Measurements from ENCODE around the gene ATG10. TPM values are rescaled to one million over a fixed set of nuclear protein-coding genes. Genes with fewer than 3 reads are reported as not detected.

Gene ATG10
- total RNA-seq, 1 experiment from 2014 or later, result 7.6 TPM

- Histone ChIP-seq H3K79me2 (ENCODE audit: insufficient read depth, low read length) (no peaks in the 10 kb centered on the region), H2BK15ac (ENCODE audit: low read depth, low read length) (no peak overlapping the region), H2AFZ (ENCODE audit: low read length) (no peak overlapping the region), H3K4ac (ENCODE audit: low read depth, low read length) (no peak overlapping the region), H2BK20ac (ENCODE audit: low read depth, low read length, poor library complexity, severe bottlenecking) (no peak overlapping the region), H4K5ac (ENCODE audit: insufficient read length, low read depth, low read length) (no peak overlapping the region), H2BK5ac (ENCODE audit: insufficient read length, low read length) (no peak overlapping the region), H3K18ac (ENCODE audit: insufficient read length, low read depth, low read length) (no peak overlapping the region), H3T11ph (ENCODE audit: low read length) (no peak overlapping the region), H3K23me2 (ENCODE audit: insufficient read length, low read depth, low read length, poor library complexity, severe bottlenecking) (no peaks in the 10 kb centered on the region), H2AK5ac (ENCODE audit: insufficient read length, low read length) (no peak overlapping the region), H3K23ac (ENCODE audit: insufficient read length, low read depth, low read length) (no peak overlapping the region), H3K9ac (ENCODE audit: extremely low read depth, insufficient read length, low read length) (no peak overlapping the region), H3K4me1 (ENCODE audit: insufficient read depth, low read length) (no peaks in the 10 kb centered on the region), H4K20me1 (ENCODE audit: control insufficient read depth, insufficient read depth, insufficient read length) (no peaks in the 10 kb centered on the region), H3K14ac (ENCODE audit: insufficient read depth, low read length) (no peak overlapping the region), H2BK120ac (ENCODE audit: low read depth, low read length, poor library complexity, severe bottlenecking) (no peak overlapping the region), H4K91ac (ENCODE audit: insufficient read length, low read depth, low read length) (no peak overlapping the region), H3K79me1 (ENCODE audit: insufficient read depth, low read depth, low read length, poor library complexity, severe bottlenecking) (no peaks in the 10 kb centered on the region), H3K56ac (ENCODE audit: insufficient read length, low read depth, low read length) (no peak overlapping the region), H4K8ac (replicated peaks; ENCODE audit: insufficient read length, low read depth, low read length) (no peak overlapping the region), H3K27ac (ENCODE audit: insufficient read length, low read depth, low read length) (no peak overlapping the region), H2BK12ac (ENCODE audit: insufficient read length, low read depth, low read length) (no peak overlapping the region), H3K27me3 (ENCODE audit: insufficient read depth, low read length) (no peaks in the 10 kb centered on the region), H3K4me2 (ENCODE audit: insufficient read depth, insufficient read length, low read length) (no peak overlapping the region), H3K9me3 (ENCODE audit: control insufficient read depth, low read depth, low read length) (no peaks in the 10 kb centered on the region)
- no peak for TF ChIP-seq CTCF (conservative IDR thresholded peaks at IDR 0.05)
- no peak overlapping the region for H3K4me3 Mint-ChIP-seq
- no peaks in the 10 kb centered on the region; the same call in 1 of the 2 replicates for H3K27me3 Mint-ChIP-seq (ENCODE audit: low read depth)
- no peaks in the 10 kb centered on the region for H3K4me1 Mint-ChIP-seq
- H3K9me3 Mint-ChIP-seq, result peaks cover 6 to 7% of the 10 kb centered on the region in 2 experiments; a peak in 2 of 5 replicates
- H3K27ac Mint-ChIP-seq, result no peak overlapping the region
- WGBS (ENCODE audit: extremely low coverage, insufficient read length, low lambda C conversion rate), result no CpG with 5 or more reads among the region's 4 CpGs
- no peak for DNase-seq
- peaks cover 0 to 16% (median 8%) of the 10 kb centered on the region in 3 experiments; a peak in 3 of 7 replicates for H3K36me3 Mint-ChIP-seq (ENCODE audit: insufficient read depth in 1 of 3, low read depth in 3 of 3)
Measured at GRCh38 chr5:82119889-82120288, 148.1 kb downstream of the ATG10 start.

Data from H9 (cell line).